K562 (cell line): ENCODE measurements around the gene ZBTB32. TPM values are rescaled to one million over a fixed set of nuclear protein-coding genes. Genes with fewer than 3 reads are reported as not detected.

Source experiments
- AFF1 ChIP-seq, 2 experiments: fragments of 450-650 bp; IDR thresholded peaks; 2 replicates each; pipeline ENCODE4 v1.6.1; 2018; ENCODE audit warnings: mild to moderate bottlenecking in 2 of 2, low read depth in 1 of 2; ENCODE audit not compliant: partially characterized antibody in 2 of 2
- CBX3 ChIP-seq, 2 experiments: IDR thresholded peaks; 1 replicate in 1 of 2; 2 replicates in 1 of 2; pipeline ENCODE4 v1.6.1; 2012; ENCODE audit warnings: inconsistent platforms in 2 of 2, low read length in 2 of 2, borderline replicate concordance in 1 of 2, control low read depth in 1 of 2
- CEBPG ChIP-seq, 3 experiments: fragments of 200-800 bp in 1 of 3; sonication (Bioruptor generic) in 1 of 3; sonication (generic) in 1 of 3; formaldehyde crosslinking in 1 of 3; IDR thresholded peaks in 2 of 3; conservative IDR thresholded peaks in 1 of 3; 2 replicates each; pipeline versions ENCODE4 v1.6.1 to v1.8.0; 2016 to 2022; ENCODE audit warnings: missing compliant biosample characterization in 2 of 3, missing genetic modification characterization in 2 of 3, mild to moderate bottlenecking in 1 of 3, missing genetic modification reagents in 1 of 3
- EP300 ChIP-seq: IDR thresholded peaks from 2 replicates; pipeline ENCODE4 v1.6.1; 2012; ENCODE audit warnings: low read length, improper control_type of control experiment
- HDAC2 ChIP-seq: fragments of 450-650 bp; IDR thresholded peaks from 2 replicates; pipeline ENCODE4 v1.6.1; 2016; ENCODE audit warnings: mild to moderate bottlenecking
- HNRNPK ChIP-seq: fragments of 200-400 bp; formaldehyde crosslinking; IDR thresholded peaks from one replicate; pipeline ENCODE4 v1.6.1; 2018; ENCODE audit warnings: mild to moderate bottlenecking, low read depth, low read length; ENCODE audit not compliant: poor library complexity, severe bottlenecking
- MCM3 ChIP-seq: fragments of 450-650 bp; IDR thresholded peaks from 2 replicates; pipeline ENCODE4 v1.6.1; 2016
- MNT ChIP-seq, 2 experiments: fragments of 450-650 bp; conservative IDR thresholded peaks; 2 replicates each; pipeline ENCODE4 v1.6.1; 2017; ENCODE audit warnings: mild to moderate bottlenecking in 2 of 2, moderate library complexity in 2 of 2
- NR3C1 ChIP-seq: sonication (generic); formaldehyde crosslinking; IDR thresholded peaks from 2 replicates; pipeline ENCODE4 v1.8.1; 2022; ENCODE audit warnings: missing genetic modification reagents
- PML ChIP-seq: IDR thresholded peaks from 2 replicates; pipeline ENCODE4 v1.6.1; 2012; ENCODE audit warnings: low read length, inconsistent platforms
- POLR2AphosphoS2 ChIP-seq: IDR thresholded peaks from 2 replicates; pipeline ENCODE4 v1.6.1; 2012; ENCODE audit warnings: low read length, improper control_type of control experiment
- TFAP4 ChIP-seq: sonication (generic); formaldehyde crosslinking; IDR thresholded peaks from 2 replicates; pipeline ENCODE4 v1.8.0; 2022; ENCODE audit warnings: missing genetic modification reagents, mild to moderate bottlenecking, moderate library complexity, borderline replicate concordance
- TSC22D4 ChIP-seq: fragments of 450-650 bp; IDR thresholded peaks from 2 replicates; pipeline ENCODE4 v1.6.1; 2016; ENCODE audit warnings: missing genetic modification characterization, missing biosample characterization, control low read depth
- ZNF395 ChIP-seq: fragments of 200-800 bp; sonication (Bioruptor generic); IDR thresholded peaks from 2 replicates; pipeline ENCODE4 v1.6.1; 2017; ENCODE audit warnings: missing genetic modification characterization, missing compliant biosample characterization
- ZNF398 ChIP-seq: fragments of 250-450 bp; sonication (Bioruptor Pico); IDR thresholded peaks from 2 replicates; pipeline ENCODE4 v1.8.0; 2021; ENCODE audit warnings: moderate library complexity, mild to moderate bottlenecking, inconsistent platforms
- ZNF57 ChIP-seq: fragments of 450-650 bp; formaldehyde crosslinking; IDR thresholded peaks from 2 replicates; pipeline ENCODE4 v1.4.0; 2020; ENCODE audit warnings: mild to moderate bottlenecking, moderate library complexity
- ZNF707 ChIP-seq: fragments of 250-450 bp; sonication (Bioruptor Pico); conservative IDR thresholded peaks from 2 replicates; pipeline ENCODE4 v1.8.0; 2022; ENCODE audit warnings: inconsistent platforms, mild to moderate bottlenecking, moderate library complexity
- polyA plus RNA-seq, 8 experiments: library from polyadenylated mRNA; depleted of rRNA in 4 of 8; stranded (reverse) in 5 of 8; unstranded in 3 of 8; fragments of >200 nt; fragmentation: Nextera tagmentation in 2 of 8; fragmentation: Illumina TruSeq in 1 of 8; extraction: Ambion mirVana in 2 of 8; extraction: Trizol in 1 of 8; gene quantifications; 2 replicates each; pipeline versions ENCODE4 v1.2.1 to v1.2.3, GENCODE V29; 2011 to 2014; ENCODE audit warnings: inconsistent platforms in 1 of 8, missing spikeins in 1 of 8
- total RNA-seq, 7 experiments: library from RNA; depleted of rRNA in 6 of 7; stranded (reverse); fragments of >200 nt in 6 of 7; fragmentation: Illumina TruSeq in 2 of 7; extraction: Trizol in 2 of 7; gene quantifications; 2 replicates each; pipeline versions ENCODE4 v1.2.1 to v1.2.3, GENCODE V29; 2011 to 2021; ENCODE audit warnings: low replicate concordance in 1 of 7

Gene ZBTB32
- total and polyA plus RNA-seq, 9 of the 15 experiments (the other 6 are each of a cell fraction or from before 2014, with no cell fraction given), result 0.20 TPM; not detected in 8

- TF ChIP-seq ZNF395 (CRISPR knock-in tag) (no peak), CEBPG (CRISPR knock-in tag; IDR thresholded peaks at IDR 0.05) (peak; percentile 91), CEBPG (tag; conservative IDR thresholded peaks at IDR 0.05 in 1 of 2, IDR thresholded peaks at IDR 0.05 in 1 of 2) (peak; percentile 91 to 96), ZNF398 (CRISPR knock-in tag) (no peak), TFAP4 (CRISPR knock-in tag) (no peak), NR3C1 (CRISPR knock-in tag) (no peak), PML (peak; percentile 82; the same call in 1 of the 2 replicates), MCM3 (no peak), CBX3 (IDR thresholded peaks at IDR 0.05; ENCODE audit: borderline replicate concordance in 1 of 2, low read length in 2 of 2) (peak in 1 of 2 experiments; percentile 61; a peak in 1 of 3 replicates), AFF1 (IDR thresholded peaks at IDR 0.05; ENCODE audit: low read depth in 1 of 2, partially characterized antibody in 2 of 2) (no peak), ZNF707 (CRISPR knock-in tag) (no peak), HDAC2 (peak; percentile 67; the same call in 1 of the 2 replicates), TSC22D4 (tag) (no peak), EP300 (peak; percentile 85), POLR2AphosphoS2 (no peak), HNRNPK (no peak), ZNF57 (CRISPR knock-in tag) (no peak), MNT (conservative IDR thresholded peaks at IDR 0.05) (peak; percentile 72 to 81)
These were observed 32.5 kb upstream of the ZBTB32 start (continued) for GRCh38 chr19:35671818-35672217.
